Gastroesophageal sphincter (tissue), 4 donors: Measurements from ENCODE around the gene RFNG. TPM values are rescaled to one million over a fixed set of nuclear protein-coding genes. Genes with fewer than 3 reads are reported as not detected.

Experiments used
- ATAC-seq: fragments of 150-250 bp; one replicate; pipeline ENCODE4 v1.9.1; 2016; ENCODE audit warnings: mild to moderate bottlenecking, moderate library complexity
- H3K27ac ChIP-seq, 4 donors: fragments of 200-600 bp; sonication (generic) in 3 of 4; 1 replicate in 3 of 4; 2 replicates in 1 of 4; pipeline ENCODE4 v1.5.1; 2016 to 2019
- H3K27me3 ChIP-seq: fragments of 200-600 bp; sonication (generic); one replicate; pipeline ENCODE4 v1.5.1; 2019
- H3K36me3 ChIP-seq, 2 donors: fragments of 200-600 bp; sonication (generic); one replicate each; pipeline ENCODE4 v1.5.1; 2019; ENCODE audit warnings: control low read depth in 1 of 2
- H3K4me1 ChIP-seq, 3 donors: fragments of 200-600 bp; sonication (generic); 1 replicate in 2 of 3; 2 replicates in 1 of 3; pipeline ENCODE4 v1.5.1; 2016 to 2019; ENCODE audit warnings: control low read depth in 2 of 3
- H3K4me3 ChIP-seq, 2 donors: fragments of 200-600 bp; sonication (generic); one replicate each; pipeline ENCODE4 v1.5.1; 2019; ENCODE audit warnings: mild to moderate bottlenecking in 1 of 2, moderate library complexity in 1 of 2
- H3K9me3 ChIP-seq, 3 donors: fragments of 200-600 bp; sonication (generic); one replicate each; pipeline ENCODE4 v1.5.1; 2017 to 2019; ENCODE audit warnings: control low read depth in 2 of 3
- EP300 ChIP-seq: sonication (generic); formaldehyde crosslinking; IDR thresholded peaks from one replicate; pipeline ENCODE4 v1.6.1; 2017; ENCODE audit warnings: antibody characterized with exemption, mild to moderate bottlenecking
- POLR2A ChIP-seq, 2 donors: fragments of 450-650 bp; IDR thresholded peaks; one replicate each; pipeline ENCODE4 v1.6.1; 2017; ENCODE audit warnings: antibody characterized with exemption in 2 of 2, mild to moderate bottlenecking in 2 of 2, moderate library complexity in 1 of 2
- POLR2AphosphoS5 ChIP-seq: sonication (generic); formaldehyde crosslinking; IDR thresholded peaks from one replicate; pipeline ENCODE4 v1.6.1; 2017; ENCODE audit warnings: antibody characterized with exemption
- WGBS, 2 donors: methylation state at CpG; one replicate each; pipeline ENCODE4 v1.1.5; 2018; ENCODE audit warnings: low coverage in 1 of 2; 5-methylcytosine and 5-hydroxymethylcytosine counted together
- total RNA-seq, 4 donors: library from RNA; depleted of rRNA; stranded (reverse); fragments of >200 nt; gene quantifications; one replicate each; pipeline ENCODE4 v1.1.0, GENCODE V29; 2016
- TF ChIP-seq, protein P1 (sequence below), 4 experiments: fragments of 200-600 bp in 2 of 4; fragments of 450-650 bp in 2 of 4; sonication (generic) in 1 of 4; IDR thresholded peaks; one replicate each; pipeline ENCODE4 v1.5.1; 2017 to 2019; ENCODE audit warnings: antibody characterized with exemption in 4 of 4, mild to moderate bottlenecking in 2 of 4, moderate library complexity in 2 of 4

Gene RFNG
- total RNA-seq, 4 donors from 2014 or later = 28.8 to 48.2 (median 34.3) TPM

DNA sequence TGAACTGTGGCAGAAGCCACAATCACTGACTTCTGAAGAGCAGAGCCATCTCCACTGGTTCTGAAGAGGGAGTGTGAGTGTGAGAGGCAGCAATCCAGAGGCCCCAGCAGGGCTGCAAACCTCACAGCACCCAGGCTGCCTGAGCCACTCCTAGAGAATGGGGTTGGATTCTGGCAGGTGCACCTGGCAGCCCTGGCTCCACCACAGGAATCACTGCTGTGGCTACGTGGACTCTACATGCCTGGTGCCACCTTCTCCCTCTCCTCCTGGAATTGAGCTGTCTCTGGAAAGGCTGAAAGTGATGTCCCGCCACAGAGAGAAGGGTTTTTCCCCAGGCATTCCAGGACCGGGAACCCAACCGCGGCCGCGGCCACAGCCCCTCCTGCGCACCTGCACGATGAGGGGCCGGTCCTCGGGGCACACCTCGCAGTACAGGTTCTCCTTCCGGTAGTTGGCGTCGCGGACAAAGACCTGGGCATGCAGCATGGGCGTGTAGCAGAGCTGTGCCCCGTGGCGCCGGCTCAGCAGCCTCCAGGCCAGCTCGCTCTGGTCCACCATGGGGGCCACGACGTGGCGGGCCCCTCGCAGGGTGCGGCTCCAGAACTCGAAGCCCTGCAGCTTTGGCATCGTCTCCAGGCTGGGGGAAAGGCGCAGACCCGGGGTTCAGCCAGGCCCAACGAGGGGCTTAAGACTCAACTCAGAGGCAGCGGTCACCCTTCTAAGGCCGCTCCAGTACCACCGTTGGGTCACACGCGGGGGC lies 13.0 kb upstream of the RFNG start:
- no peak for TF ChIP-seq EP300
- no peak for TF ChIP-seq POLR2A (IDR thresholded peaks at IDR 0.05)
- no peak for TF ChIP-seq POLR2AphosphoS5
- TF ChIP-seq, protein P1, sequence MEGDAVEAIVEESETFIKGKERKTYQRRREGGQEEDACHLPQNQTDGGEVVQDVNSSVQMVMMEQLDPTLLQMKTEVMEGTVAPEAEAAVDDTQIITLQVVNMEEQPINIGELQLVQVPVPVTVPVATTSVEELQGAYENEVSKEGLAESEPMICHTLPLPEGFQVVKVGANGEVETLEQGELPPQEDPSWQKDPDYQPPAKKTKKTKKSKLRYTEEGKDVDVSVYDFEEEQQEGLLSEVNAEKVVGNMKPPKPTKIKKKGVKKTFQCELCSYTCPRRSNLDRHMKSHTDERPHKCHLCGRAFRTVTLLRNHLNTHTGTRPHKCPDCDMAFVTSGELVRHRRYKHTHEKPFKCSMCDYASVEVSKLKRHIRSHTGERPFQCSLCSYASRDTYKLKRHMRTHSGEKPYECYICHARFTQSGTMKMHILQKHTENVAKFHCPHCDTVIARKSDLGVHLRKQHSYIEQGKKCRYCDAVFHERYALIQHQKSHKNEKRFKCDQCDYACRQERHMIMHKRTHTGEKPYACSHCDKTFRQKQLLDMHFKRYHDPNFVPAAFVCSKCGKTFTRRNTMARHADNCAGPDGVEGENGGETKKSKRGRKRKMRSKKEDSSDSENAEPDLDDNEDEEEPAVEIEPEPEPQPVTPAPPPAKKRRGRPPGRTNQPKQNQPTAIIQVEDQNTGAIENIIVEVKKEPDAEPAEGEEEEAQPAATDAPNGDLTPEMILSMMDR (IDR thresholded peaks at IDR 0.05) = no peak
- Histone ChIP-seq H3K27me3 (no peaks in the 10 kb centered on the region), H3K9me3 (no peaks in the 10 kb centered on the region), H3K27ac (peak overlapping the region; percentile 62 to 95 (median 90)), H3K4me3 (peak overlapping the region; percentile 72 to 85), H3K36me3 (peaks cover 0 to 47% of the 10 kb centered on the region in 2 donors), H3K4me1 (peaks cover 0 to 29% (median 19%) of the 10 kb centered on the region in 3 donors)
- WGBS, 2 donors = no CpG with 5 or more reads among the region's 36 CpGs
- ATAC-seq = no peak

DNA sequence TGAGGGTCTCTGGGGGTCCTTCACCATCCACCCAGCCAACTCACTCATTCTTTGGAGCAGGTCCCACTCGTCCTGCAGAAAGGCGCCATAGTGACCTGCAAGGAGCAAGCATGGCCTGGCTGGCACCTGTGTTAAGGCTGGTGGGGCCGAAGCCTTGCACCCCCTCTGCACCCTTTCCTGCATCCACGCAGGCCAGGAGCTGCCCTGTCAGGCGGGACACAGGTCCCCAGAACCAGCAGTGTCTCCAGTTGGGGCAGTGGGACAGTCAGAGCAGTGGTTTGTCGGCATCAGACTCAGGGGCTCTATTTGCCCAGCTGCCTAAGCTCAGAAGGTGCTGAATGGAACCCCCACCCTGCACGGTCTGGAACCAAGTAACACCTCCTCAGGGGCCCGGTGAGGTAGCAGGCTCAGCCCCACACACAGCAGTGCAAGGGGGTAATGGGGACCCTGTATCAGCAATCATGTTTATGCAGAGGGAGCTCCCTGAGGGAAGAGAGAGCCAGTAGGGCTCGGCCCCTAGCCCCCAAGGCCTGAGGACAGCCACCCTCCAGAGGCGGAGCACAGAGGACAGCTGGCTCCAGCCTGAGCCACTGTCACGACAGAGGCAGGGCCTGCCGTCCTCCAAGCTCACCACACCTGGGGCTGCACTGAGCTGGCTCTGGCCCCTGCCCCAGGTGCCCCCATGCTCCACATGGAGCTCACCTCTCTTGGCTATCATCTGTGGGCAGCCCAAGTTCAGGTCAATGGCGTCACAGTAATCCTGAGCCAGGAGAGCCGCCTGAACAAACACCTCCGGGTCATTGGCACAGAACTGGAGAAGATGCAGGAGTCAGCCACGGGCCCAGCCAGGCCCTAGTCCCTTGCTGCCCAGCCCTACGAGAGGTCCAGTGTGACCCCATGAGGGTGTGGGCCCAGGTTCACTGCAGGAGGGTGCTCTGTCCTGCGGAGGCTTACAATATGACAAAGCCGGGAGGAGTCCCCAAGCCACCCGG lies 12.1 kb upstream of the RFNG start:
- H3K4me3 ChIP-seq = peak overlapping the region in 1 of 2 donors; percentile 72
- H3K27me3 ChIP-seq = no peaks in the 10 kb centered on the region
- peaks cover 0 to 29% (median 19%) of the 10 kb centered on the region in 3 donors for H3K4me1 ChIP-seq
- TF ChIP-seq, protein P1 (IDR thresholded peaks at IDR 0.05) = no peak
- no peak for TF ChIP-seq POLR2AphosphoS5
- no peak for TF ChIP-seq POLR2A (IDR thresholded peaks at IDR 0.05)
- TF ChIP-seq EP300 = no peak
- no peak for ATAC-seq
- peaks cover 0 to 56% of the 10 kb centered on the region in 2 donors for H3K36me3 ChIP-seq
- WGBS, 2 donors = 66% methylated on average over 9 of the region's 20 CpGs; no CpG with 5 or more reads in 1 of the 2 donors
- H3K9me3 ChIP-seq = no peaks in the 10 kb centered on the region
- H3K27ac ChIP-seq = no peak overlapping the region

DNA sequence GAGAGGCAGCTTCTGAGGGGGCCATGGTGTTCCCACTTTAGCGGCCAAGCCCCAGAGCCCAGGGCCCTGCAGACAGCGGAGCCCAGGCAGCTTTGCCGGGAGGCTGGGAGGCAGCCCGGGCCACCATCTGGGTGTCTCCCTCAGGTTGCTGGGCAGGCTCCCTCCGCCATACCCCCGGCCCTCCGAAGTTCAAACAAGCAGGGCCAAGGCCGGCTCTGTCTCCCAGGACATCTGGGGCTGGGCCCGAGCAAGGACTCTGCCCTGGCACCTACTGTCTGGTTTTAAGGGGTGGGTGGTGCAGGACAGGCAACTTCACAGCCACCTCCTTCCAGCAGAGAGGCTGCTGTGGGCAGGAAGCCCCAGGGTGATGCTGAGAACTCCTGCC lies 11.4 kb upstream of the RFNG start:
- WGBS, 2 donors = no CpG with 5 or more reads among the region's 9 CpGs
- no peak for ATAC-seq
- peaks cover 0 to 29% (median 19%) of the 10 kb centered on the region in 3 donors for H3K4me1 ChIP-seq
- peaks cover 0 to 64% of the 10 kb centered on the region in 2 donors for H3K36me3 ChIP-seq
- TF ChIP-seq POLR2AphosphoS5 (no peak), EP300 (no peak), POLR2A (IDR thresholded peaks at IDR 0.05) (no peak)
- TF ChIP-seq, protein P1 (IDR thresholded peaks at IDR 0.05) = no peak
- H3K9me3 ChIP-seq = no peaks in the 10 kb centered on the region
- no peak overlapping the region for H3K27ac ChIP-seq
- H3K4me3 ChIP-seq = no peak overlapping the region
- no peaks in the 10 kb centered on the region for H3K27me3 ChIP-seq

DNA sequence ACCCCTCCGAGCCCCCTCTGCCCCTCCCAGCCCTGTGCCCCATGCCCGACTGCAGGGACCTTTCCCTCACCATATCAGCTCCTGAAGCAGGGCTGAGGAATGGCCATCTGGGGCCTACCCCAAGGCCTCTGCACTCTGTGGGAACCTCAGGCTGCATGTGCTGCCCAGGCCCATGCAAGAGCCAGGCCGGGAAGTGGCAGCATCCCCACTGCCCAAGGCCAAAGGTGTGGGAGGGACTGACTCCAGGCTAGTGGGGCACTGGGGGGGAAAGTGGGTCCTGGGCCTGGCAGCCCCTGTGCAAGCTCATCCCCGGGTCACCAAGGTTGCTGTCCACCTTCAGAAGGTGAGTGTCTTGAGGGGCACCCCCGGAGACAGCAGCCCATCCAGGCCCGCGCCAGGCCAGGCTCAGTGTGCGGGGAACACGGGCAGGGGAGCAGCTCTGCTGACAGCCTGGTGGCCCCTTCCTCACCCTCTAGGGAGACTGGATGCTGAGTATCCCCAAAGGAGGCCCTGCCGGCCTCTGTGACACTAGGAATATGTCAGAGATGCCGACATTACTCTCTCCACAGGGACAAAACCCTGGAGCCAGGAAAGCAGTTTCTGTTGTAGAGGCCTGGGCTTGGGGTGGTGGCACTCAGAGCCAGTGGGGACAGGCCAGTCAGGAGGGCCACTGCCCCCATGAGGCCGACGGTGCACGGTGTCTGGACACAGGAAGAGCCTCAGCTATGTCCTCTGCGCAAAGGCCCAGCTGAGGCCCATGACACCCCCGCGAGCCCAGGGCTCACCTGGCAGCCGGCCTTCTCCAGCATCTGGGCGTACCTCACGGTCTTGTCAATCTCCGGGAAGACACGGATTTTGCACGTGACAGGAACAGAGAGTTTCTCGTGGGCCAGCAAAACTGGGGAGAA lies 10.7 kb upstream of the RFNG start:
- TF ChIP-seq POLR2AphosphoS5 = no peak
- TF ChIP-seq, protein P1 (IDR thresholded peaks at IDR 0.05) = no peak
- Histone ChIP-seq H3K27ac (no peak overlapping the region), H3K9me3 (no peaks in the 10 kb centered on the region), H3K36me3 (peaks cover 0 to 70% of the 10 kb centered on the region in 2 donors), H3K4me1 (peaks cover 0 to 29% (median 19%) of the 10 kb centered on the region in 3 donors), H3K4me3 (no peak overlapping the region), H3K27me3 (no peaks in the 10 kb centered on the region)
- ATAC-seq = no peak
- 76% methylated on average over 11 of the region's 24 CpGs; no CpG with 5 or more reads in 1 of the 2 donors for WGBS, 2 donors
